ENCODE measurements around the gene SAMD13.
"Not testable (repeated sequence)": the region's sequence is repeated elsewhere in the genome, so short reads cannot be mapped to it uniquely, and the experiment has no call there.

GRCh38 chr1:84287389-84287788, 14.1 kb upstream of the SAMD13 start:
- TF ChIP-seq, protein P1, sequence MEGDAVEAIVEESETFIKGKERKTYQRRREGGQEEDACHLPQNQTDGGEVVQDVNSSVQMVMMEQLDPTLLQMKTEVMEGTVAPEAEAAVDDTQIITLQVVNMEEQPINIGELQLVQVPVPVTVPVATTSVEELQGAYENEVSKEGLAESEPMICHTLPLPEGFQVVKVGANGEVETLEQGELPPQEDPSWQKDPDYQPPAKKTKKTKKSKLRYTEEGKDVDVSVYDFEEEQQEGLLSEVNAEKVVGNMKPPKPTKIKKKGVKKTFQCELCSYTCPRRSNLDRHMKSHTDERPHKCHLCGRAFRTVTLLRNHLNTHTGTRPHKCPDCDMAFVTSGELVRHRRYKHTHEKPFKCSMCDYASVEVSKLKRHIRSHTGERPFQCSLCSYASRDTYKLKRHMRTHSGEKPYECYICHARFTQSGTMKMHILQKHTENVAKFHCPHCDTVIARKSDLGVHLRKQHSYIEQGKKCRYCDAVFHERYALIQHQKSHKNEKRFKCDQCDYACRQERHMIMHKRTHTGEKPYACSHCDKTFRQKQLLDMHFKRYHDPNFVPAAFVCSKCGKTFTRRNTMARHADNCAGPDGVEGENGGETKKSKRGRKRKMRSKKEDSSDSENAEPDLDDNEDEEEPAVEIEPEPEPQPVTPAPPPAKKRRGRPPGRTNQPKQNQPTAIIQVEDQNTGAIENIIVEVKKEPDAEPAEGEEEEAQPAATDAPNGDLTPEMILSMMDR (IDR thresholded peaks at IDR 0.05) = not testable (repeated sequence)
- TF ChIP-seq POLR2A (IDR thresholded peaks at IDR 0.05) = not testable (repeated sequence)
